Measurements from ENCODE around the gene ADAT2.

The ADAT2 gene

DNA sequence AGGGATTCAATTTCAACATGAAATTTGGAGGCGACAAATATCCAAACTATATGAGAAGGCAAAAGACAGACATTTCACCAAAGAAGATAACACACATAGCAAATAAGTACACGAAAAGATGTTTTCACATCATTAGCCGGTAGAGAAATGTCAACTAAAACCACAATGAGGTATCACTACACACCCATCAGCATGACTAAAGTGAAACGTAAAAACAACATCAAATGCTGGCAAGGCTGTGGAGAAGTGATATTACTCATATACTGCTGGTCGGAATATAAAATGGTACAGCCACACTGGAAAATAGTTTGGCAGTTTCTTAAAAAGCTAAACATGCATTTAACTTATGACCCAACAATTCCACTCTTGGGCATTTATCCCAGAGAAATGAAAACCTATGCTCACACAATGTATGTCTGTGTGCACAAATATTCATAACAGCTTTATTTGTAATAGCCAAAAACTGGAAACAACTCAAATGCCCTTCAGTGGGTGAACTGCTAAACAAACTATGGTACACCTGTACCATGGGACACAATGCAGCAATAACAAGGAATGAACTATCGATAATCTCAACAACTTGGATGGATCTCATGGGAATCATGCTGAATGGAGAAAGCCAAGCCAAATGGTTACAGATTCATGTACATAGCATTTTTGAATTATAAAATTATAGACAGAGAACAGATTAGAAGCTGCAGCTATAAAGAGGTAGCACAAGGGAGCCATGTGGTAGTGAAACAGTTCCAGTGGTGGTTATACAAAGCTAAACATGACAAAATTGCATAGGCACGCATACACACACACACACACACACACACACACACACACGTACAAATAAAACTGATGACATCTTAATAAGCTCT lies 8.6 kb downstream of the ADAT2 start:
- no peak for DNase-seq (ENCODE audit: low read depth in 2 of 2)

DNA sequence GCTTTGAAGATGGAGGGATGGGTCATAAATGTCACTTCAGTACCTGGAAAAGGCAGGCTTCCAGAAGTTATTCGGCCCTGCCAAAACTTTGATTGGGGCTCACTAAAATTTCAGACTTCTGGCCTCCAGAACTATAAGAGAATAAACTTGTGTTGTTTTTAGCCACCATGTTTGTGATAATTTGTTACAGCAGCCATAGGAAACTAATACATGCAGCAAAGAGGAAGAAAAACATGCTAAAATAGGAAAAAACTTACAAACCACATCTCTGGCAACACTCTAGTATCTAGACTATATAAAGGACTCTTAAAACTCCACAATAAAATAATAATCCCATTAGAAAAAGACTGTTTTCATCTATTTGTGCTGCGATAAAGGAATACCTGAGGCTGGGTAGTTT lies 9.5 kb downstream of the ADAT2 start:
- no peak for DNase-seq (ENCODE audit: low read depth in 2 of 2)

DNA sequence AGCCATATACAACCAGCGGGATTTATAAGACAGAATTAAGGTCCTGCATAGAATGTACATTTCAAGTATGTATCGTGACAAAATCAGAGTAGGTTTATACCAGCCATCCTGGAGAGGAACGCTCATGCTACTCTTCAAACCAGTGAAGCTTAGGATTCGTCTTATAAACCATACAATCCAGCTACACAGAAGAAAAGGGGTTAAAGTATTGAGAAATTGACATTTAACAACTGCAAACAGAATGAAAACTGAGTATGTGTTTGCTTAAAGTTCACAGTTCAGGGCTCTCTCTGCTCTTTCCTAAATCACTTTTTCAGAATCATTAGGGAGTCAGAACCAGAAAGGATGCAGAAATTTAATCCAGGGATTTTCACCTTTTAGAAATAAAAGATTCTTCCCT lies 17.9 kb downstream of the ADAT2 start:
- no peak for DNase-seq (ENCODE audit: low read depth in 2 of 2)

DNA sequence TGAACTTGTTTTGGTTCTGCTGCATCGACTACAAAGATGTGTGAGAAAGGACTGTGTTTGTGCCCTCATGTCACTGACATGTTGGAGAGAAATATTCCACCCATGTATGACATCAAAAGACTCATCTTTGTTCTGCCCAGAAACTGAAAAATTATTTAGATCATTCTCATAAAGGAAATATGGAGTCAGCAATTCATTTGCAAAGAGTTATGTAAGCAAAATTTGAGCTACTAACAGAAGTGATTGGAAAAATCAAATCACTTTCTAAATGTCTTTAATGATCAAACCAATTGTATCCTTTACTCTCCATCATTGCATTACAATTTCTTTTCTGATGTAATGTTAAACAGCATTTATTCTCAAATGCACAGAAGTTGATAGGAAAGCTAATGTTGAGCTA lies 19.3 kb downstream of the ADAT2 start:
- no peak for DNase-seq (ENCODE audit: low read depth in 2 of 2)

DNA sequence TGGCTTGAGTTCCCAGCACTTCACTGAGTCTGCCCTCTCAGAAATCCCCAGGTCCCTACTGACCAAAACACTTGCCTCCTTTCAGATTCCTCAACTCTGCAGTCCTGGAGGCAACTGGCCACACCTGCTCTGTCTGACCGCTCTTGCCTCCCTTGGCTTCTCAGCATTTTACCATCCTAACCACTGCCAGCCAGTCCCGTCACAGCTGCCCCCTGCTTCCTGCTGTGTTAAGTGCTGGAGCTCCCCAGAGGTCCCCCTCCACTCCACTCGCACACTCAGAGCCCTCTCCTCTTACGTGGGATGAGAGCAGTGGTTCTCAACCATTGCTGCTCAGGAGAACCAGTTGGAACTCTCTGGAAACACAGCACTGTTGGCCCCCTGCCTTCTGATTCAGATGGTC lies 20.5 kb downstream of the ADAT2 start:
- no peak for DNase-seq (ENCODE audit: low read depth in 2 of 2)

DNA sequence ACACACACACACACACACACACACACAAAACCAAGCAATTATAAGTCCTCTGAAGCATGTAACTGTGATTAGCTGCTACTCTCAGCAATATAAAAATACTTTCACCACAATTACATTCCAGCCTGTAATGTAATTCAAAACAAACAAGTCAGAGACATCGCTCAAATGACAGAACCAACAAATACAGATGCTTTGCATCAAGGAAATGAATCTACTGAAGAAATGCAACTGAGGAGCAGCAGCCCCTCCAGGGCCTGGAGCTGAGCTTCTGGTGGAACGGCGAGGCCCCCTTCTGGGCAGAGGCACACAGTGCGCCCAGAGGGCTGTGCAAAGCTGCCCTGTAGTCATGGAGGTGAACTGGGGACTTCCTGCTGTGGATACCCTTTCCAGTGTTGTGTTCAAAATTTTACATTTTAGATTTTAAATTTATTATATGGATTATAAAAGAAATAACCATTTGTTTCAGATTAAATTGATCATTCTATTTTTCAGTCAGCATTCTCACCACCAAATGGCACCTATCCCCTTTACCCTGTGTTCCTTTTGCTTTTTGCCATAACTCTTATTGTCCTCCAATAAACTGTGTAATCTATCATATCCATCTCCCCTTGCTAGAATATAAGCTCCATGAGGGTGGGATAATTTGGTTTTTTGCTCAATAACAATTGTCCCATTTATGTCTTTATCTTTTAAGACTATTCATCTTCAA lies 23.2 kb downstream of the ADAT2 start:
- DNase-seq (ENCODE audit: low read depth in 2 of 2): peak; percentile 40 to 43

DNA sequence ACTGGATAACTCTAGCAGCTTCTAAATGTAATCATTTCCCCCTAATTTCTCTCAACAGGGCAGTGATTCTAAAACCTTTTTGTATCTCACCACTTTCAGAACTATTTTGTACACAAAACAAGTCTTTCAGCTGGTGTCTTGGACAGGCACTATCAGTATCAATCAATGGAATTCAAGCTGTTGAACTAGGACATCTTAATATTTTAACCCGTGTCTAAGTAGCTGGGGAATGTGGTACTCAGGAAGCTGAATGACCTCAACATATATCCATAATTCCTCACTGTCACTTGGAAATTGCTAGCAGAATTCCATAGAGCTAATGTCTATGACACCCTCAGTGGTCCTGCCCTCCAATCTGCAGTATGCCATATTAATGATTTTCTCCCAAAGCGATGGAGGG lies 24.5 kb downstream of the ADAT2 start:
- DNase-seq (ENCODE audit: low read depth in 2 of 2): no peak

DNA sequence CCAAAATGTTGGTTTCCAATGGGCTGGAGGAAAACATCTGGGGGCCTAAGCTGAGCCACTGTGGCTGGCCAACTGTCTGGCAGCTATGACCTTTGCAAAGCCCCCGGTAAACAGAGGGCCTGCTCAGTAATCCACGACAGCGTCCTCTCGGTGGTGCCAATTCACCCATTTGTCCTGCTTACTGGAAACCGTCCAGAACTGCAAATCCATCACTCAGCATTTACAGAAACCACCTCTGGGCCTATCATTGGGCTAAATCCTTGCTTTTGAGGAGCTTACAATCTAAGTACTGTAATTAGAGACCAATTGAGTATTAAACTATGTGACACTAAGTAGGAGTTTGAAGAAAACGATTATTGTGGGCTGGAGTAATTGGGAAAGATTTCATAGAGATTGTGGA lies 31.0 kb downstream of the ADAT2 start:
- no peak for DNase-seq (ENCODE audit: low read depth in 2 of 2)

DNA sequence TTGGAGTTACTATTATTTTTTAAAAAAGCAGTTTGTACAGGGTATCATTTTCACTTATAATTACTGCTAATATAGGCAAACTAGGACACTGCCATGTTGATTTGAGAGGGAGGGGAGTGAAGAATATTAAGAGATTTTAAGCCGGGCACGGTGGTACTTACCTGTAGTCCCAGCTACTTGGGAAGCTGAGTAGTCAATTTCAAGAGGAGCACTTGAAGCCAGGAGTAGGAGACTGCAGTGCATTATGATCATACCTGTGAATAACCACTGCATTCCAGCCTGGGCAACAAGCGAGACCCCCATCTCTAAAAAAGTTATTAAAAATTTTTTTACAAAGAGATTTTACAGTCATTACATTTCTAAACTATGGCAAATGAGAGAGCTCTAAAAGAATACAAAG lies 35.7 kb downstream of the ADAT2 start:
- DNase-seq (ENCODE audit: low read depth in 2 of 2): no peak

DNA sequence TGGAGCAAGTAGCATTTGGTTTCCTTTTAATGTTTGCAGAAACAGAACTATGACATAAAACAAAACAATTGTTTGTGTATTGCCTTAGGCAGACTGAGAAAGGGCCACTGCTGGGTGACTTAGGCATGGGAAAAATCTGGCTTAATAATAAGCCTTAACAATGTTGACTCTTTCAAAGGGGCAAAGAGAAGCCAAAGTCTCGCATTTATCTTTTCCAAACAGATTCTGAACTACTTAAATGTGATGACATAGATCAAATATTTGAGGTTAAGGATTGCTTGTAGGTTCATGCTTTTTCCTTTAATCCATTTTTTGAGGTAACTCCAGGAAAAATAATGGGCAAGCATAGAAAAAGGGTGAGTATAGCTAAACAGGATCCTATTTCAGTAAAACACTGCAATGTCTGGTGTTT lies 39.6 kb downstream of the ADAT2 start:
- DNase-seq (ENCODE audit: low read depth in 2 of 2): no peak

DNA sequence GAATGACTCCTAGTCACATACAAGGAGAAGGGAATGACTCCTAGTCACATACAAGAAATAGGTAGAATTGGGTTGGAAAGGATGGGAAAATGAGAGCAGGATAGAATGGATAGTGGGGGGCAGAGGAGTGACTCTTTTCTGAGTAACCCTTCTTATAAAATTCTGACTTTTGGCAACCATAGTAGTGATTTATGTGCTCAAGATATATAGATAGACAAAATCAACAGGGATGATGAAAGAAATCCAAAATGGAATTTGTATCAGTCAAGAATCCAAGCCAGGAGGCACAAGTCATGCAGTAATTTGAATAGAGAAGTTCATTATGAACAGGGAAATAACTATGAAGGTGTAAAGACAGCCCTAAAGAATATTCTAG lies 41.7 kb downstream of the ADAT2 start:
- no peak for DNase-seq (ENCODE audit: low read depth in 2 of 2)

DNA sequence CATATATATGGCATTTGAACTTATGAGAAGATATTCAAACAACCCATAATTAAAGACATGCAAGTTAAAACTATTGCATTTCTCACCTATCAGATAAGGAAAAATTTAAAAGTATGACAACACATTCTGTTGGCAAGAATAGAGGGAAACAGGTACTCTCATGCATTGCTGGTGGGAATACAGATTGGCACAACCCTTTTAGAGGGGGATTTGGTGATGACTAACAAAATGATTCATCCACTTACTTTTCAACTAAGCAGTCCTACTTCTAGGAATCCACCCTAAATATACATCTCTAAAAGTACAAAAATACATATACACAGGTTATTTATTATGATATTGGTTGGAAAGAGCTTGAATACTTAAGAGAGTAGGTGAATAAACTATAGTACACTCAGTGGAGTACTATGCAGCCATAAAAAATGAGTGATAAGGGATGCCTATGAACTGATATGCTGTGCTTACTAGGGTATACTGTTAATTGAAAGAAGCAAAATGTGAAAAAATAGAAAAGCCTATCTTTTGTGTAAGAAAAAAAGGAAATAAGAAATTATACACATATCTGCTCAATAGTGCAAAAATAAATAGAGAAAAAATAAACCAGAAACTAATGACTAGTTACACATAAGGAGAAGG lies 42.2 kb downstream of the ADAT2 start:
- no peak for DNase-seq (ENCODE audit: low read depth in 2 of 2)

DNA sequence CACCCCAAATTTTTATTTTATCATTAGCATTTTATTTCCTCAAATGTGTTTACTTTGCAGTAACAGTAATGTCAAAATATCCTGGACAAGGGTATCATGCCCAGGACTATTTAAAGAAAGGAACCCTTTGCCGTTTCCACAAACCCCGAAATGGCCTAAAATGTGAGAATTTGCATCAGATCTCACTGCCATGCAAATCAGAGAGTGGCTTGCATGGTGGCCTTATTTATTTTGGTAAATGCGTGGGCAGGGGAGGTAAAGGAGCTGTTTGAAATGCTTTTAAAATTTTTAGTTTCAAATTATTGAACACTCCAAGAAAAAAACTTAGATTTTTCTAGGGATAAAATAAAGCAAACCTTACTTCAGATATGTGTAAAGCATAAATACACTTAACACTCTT lies 43.8 kb downstream of the ADAT2 start:
- DNase-seq (ENCODE audit: low read depth in 2 of 2): no peak

DNA sequence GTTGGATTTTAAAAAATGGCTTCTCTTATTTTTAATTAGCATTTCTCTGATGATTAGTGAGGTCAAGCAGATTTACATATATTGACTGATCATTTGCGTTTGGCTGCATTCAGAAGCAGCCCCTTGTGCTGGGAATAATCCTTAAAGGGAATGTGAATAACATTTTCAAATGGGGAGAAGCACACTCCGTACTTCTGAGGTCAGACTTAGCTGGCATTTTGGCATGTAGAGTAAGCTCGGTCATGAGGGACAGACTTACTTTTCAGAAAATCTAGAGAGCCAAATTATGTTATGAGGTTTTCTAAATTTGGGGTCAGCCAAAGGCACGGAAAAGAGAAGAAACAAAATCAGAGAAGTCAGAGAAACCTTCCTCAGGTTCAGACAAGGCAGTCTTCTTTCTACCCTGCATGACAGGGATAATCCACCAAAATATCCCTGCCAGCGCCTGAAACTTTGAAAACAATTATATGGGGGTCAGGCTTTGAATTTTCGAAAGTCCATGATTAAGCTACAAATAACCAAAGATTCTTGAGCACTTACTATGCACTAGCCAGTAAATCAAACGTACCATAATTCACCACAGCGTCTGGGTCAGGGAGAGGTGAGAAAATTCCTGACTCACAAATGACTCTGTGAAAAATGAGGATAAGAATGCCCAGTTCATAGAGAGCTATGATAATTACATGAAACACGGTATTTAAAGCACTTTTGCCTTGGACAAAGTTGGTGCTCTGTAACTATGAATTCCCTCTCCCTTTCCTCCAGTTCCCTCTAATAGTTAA lies 44.9 kb downstream of the ADAT2 start:
- DNase-seq (ENCODE audit: low read depth in 2 of 2): no peak

DNA sequence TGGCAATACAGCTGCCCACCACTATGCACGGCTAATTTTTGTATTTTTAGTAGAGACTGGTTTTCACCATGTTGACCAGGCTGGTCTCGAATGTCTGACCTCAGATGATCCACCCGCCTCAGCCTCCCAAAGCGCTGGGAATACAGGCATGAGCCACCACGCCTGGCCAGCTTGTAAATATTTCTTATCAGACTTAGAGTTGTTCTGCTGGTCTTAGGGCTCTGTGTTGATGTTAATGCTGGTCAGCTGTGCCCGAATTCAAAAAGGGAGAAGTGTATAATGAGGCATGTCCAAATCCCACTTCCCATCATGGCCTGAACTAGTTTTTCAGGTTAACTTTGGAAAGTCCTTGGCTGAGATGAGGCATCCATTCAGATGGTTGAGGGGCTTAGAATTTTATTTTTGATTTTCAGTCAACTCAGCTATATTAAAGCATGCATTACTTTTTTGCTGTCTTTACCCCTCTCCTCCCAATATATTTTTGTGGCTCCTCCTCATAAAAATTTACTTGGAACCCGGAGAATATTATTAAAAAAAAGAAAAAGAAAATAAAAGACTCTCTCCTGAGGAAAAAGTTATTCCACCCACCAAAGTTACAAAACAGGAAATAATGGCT lies 47.7 kb downstream of the ADAT2 start:
- no peak for DNase-seq (ENCODE audit: low read depth in 2 of 2)

DNA sequence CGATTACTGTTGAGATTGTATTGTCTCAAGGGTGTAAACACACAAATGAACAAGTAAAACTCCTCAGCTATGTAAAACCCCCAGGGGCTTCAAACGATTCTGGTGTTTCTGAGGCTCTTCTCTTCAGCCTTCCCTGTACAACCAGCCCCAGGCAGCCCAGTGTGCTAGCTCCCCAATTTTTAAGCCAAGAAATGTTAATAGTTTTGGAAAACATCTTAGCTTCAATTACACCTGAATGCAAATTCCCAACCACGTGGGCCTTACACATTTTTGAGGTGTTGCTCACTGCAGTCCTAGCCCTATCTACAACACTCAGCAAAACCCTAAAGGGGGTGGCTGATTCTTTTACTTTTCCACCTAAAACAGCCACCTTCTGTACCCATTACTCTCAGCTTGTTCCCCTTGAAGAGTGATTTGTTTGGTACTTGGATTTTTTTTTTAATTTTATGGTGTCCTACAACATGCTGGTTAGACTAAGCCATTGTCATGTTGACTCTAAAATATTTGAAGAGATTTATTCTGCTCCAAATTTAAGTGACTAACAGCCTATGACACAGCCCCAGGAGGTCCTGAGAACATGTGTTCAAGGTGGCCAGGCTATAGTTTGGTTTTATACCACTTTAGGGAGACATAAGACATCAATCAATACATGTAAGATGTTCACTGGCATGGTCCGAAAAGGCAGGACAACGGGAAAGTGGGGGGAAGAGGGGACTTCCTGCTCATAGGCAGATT lies 48.7 kb downstream of the ADAT2 start:
- DNase-seq (ENCODE audit: low read depth in 2 of 2): no peak

DNA sequence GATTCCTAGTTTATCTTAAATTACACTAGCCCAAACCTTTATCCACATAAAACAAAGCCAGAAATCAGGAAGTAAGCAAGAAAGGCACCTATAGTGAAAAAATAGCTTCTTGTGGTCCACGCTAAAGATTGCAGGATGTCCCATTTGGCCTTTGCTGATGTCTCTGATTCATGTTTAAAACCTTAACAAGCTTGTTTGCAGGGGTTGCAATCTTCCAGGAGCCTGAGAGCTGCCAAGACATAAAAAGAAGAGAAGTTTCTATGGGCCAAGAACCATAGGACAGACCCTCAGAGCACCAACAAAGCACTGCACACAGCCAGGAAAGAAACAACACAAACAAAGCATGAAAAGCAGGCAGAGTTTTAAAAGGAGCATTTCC lies 49.4 kb downstream of the ADAT2 start:
- DNase-seq (ENCODE audit: low read depth in 2 of 2): no peak

DNA sequence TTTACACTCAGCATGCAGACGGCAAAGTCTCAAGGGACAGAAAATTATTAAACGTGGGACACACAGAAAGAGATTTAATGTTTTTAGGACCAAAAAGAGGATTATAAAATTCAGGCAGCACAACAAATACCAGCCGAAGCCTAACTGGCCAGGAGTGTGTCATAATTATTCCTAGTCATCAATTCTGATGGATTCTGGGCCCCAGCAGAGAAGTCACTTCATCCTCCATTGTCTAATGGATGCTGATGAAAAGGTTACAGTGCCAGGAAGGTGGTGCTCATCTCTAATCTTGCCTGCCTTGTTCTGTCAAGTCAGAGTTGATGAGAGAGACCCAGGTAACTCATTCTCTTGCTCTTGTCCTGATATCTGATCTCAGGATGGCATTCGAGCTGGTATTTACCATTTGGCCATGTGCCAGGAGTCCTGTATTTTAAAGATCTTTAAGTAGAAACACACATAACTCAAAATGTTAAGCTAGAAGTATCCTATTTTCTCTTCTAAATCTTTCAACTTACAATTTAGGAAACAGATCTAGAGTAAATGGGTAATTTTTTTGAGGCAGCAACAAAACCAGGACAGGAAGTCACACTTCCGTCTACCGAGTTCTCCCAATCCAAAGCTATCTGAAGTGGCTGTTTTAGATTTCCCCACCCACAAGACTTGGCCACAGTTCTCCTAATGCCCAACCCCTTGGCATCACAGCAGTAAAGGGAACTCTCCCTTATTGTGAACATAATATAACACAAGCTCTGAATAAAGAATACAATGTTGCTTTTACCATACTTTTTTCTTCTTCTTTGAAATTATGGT lies 50.0 kb downstream of the ADAT2 start:
- no peak for DNase-seq (ENCODE audit: low read depth in 2 of 2)

DNA sequence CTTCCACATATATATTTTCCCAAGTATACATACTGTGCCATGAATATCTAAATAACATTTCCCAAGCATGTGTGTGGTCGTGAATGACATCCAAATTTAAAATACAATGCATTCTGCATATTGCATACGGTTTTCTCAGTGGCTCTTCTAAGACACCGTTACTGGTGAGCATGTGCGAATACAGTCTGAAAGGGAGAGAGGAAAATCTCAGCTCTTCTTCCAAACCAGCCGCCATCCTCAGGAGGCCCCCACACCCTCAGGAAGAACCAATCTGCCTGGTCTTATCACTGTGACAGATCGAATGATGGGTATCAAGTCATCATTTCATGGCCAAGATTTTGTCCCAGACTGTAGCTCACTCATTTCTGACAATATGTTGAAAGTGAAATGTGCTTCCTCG lies 50.7 kb downstream of the ADAT2 start:
- DNase-seq (ENCODE audit: low read depth in 2 of 2): no peak

DNA sequence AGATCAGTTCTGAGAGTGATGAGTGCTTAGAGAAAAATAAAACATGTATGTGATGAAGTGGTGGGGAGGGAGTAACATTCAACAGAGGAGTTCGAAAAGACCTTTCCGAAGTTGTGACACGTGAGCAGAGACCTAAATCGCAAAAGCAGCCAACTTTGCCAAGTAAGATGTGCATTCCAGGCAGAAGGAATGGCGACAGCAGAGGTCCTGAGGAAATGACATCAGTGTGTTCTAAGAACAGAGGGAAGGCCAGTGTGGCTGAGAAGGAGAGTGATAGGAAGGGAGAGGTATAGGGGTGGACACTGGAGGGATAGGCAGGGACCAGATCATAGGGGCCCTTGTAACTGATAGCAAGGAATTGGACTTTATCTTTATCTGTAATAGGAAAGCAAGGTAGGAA lies 51.3 kb downstream of the ADAT2 start:
- DNase-seq (ENCODE audit: low read depth in 2 of 2): no peak

Measured in activated CD4-positive, alpha-beta T cell treated with anti-CD3 and anti-CD28 coated beads for 24 hours (primary cell).